A549 (cell line): Measurements from ENCODE around the gene MYF6. TPM values are rescaled to one million over a fixed set of nuclear protein-coding genes. Genes with fewer than 3 reads are reported as not detected.

Experiments
- ATAC-seq, 2 experiments: fragments of 200-7000 bp in 1 of 2; fragments of >200 bp in 1 of 2; cut with Nextera tagmentation in 1 of 2; cut with Tn5 transposase in 1 of 2; 3 replicates each; pipeline versions ENCODE4 v1.8.0 to v1.9.1; 2018 to 2020; ENCODE audit warnings: mild to moderate bottlenecking in 1 of 2, moderate library complexity in 1 of 2
- CTCF ChIA-PET: fragments of 300-600 bp; sonication (Branson Sonifier 250); formaldehyde crosslinking; extraction: SDS; loops from one replicate; lab custom pipeline; 2021; ENCODE audit warnings: antibody characterized with exemption, inconsistent platforms; lab: Yijun Ruan, JAX
- POLR2A ChIA-PET: fragments of 350-600 bp; formaldehyde crosslinking; extraction: SDS; loops from one replicate; lab custom pipeline; 2021; ENCODE audit warnings: antibody characterized with exemption, inconsistent platforms; lab: Yijun Ruan, JAX
- DNase-seq, 2 experiments: peaks; one replicate each; pipeline versions ENCODE4 v3.0.0 to v3.0.0-alpha.2; 2011 to 2016; ENCODE audit warnings: low read depth in 1 of 2, low spot score in 1 of 2
- FAIRE-seq: peaks from 2 replicates; lab custom pipeline; 2011; peaks lifted over from hg19 to GRCh38; lab: Jason Lieb, UNC
- H3K27ac ChIP-seq, 2 experiments: fragments of >200 bp; sonication (Bioruptor Twin); formaldehyde crosslinking; 3 replicates each; pipeline ENCODE4 v1.5.1; 2016 to 2017
- H3K4me1 ChIP-seq: fragments of >200 bp; sonication (Bioruptor Twin); formaldehyde crosslinking; 3 replicates; pipeline ENCODE4 v1.6.1; 2016
- H3K4me2 ChIP-seq: fragments of >200 bp; sonication (Bioruptor Twin); formaldehyde crosslinking; 3 replicates; pipeline ENCODE4 v1.6.1; 2016
- H3K4me3 ChIP-seq: fragments of >200 bp; sonication (Bioruptor Twin); formaldehyde crosslinking; 3 replicates; pipeline ENCODE4 v1.5.1; 2016
- H3K9me3 ChIP-seq: fragments of >200 bp; sonication (Bioruptor Twin); formaldehyde crosslinking; 3 replicates; pipeline ENCODE4 v1.6.1; 2016
- CHD2 ChIP-seq: fragments of 150-350 bp; IDR thresholded peaks from 2 replicates; pipeline ENCODE4 v1.6.1; 2014; ENCODE audit warnings: low read length; ENCODE audit not compliant: partially characterized antibody
- CHD4 ChIP-seq: fragments of 200-600 bp; sonication (generic); IDR thresholded peaks from 2 replicates; pipeline ENCODE4 v1.6.1; 2016; ENCODE audit warnings: antibody characterized with exemption, mild to moderate bottlenecking, borderline replicate concordance
- ELK1 ChIP-seq: fragments of 150-350 bp; IDR thresholded peaks from 2 replicates; pipeline ENCODE4 v1.6.1; 2014; ENCODE audit warnings: low read depth, mild to moderate bottlenecking, low read length
- EP300 ChIP-seq, 2 experiments: fragments of >200 bp; sonication (Bioruptor Twin); formaldehyde crosslinking; IDR thresholded peaks; 2 replicates in 1 of 2; 3 replicates in 1 of 2; pipeline ENCODE4 v1.6.1; 2016 to 2017
- ESRRA ChIP-seq: fragments of 150-350 bp; IDR thresholded peaks from 2 replicates; pipeline ENCODE4 v1.6.1; 2014; ENCODE audit warnings: mild to moderate bottlenecking, low read length, borderline replicate concordance
- FOSL2 ChIP-seq, 2 experiments: fragments of 450-650 bp in 1 of 2; fragments of >200 bp in 1 of 2; sonication (Bioruptor Twin) in 1 of 2; formaldehyde crosslinking; IDR thresholded peaks; 2 replicates each; pipeline versions ENCODE4 v1.5.0 to v1.6.1; 2016 to 2020; ENCODE audit warnings: mild to moderate bottlenecking in 1 of 2, moderate library complexity in 1 of 2
- HDAC2 ChIP-seq: fragments of 200-600 bp; sonication (generic); IDR thresholded peaks from 2 replicates; pipeline ENCODE4 v1.6.1; 2016
- HES2 ChIP-seq: fragments of >200 bp; sonication (Bioruptor Twin); formaldehyde crosslinking; IDR thresholded peaks from 2 replicates; pipeline ENCODE4 v1.6.1; 2016
- HOXB5 ChIP-seq: fragments of 250-450 bp; sonication (Bioruptor Pico); IDR thresholded peaks from 2 replicates; pipeline ENCODE4 v1.5.0; 2020; ENCODE audit warnings: mild to moderate bottlenecking, moderate library complexity
- JUN ChIP-seq, 2 experiments: fragments of >200 bp; sonication (Bioruptor Twin); formaldehyde crosslinking; IDR thresholded peaks; 2 replicates in 1 of 2; 3 replicates in 1 of 2; pipeline ENCODE4 v1.6.1; 2016 to 2017
- JUNB ChIP-seq: fragments of >200 bp; sonication (Bioruptor Twin); formaldehyde crosslinking; IDR thresholded peaks from 2 replicates; pipeline ENCODE4 v1.6.1; 2016
- KDM5A ChIP-seq: fragments of 200-600 bp; sonication (generic); IDR thresholded peaks from 2 replicates; pipeline ENCODE4 v1.6.1; 2016; ENCODE audit warnings: antibody characterized with exemption, mild to moderate bottlenecking
- MAFK ChIP-seq: fragments of 450-650 bp; IDR thresholded peaks from 2 replicates; pipeline ENCODE4 v1.6.1; 2014; ENCODE audit not compliant: partially characterized antibody
- MYC ChIP-seq: IDR thresholded peaks from 2 replicates; pipeline ENCODE4 v1.6.1; 2012; ENCODE audit warnings: mild to moderate bottlenecking, inconsistent platforms, low read length, improper control_type of control experiment, borderline replicate concordance
- NFE2L2 ChIP-seq: fragments of 150-350 bp; conservative IDR thresholded peaks from 2 replicates; pipeline ENCODE4 v1.6.1; 2014; ENCODE audit warnings: low read length
- NPAS2 ChIP-seq: fragments of 250-450 bp; sonication (Bioruptor Pico); IDR thresholded peaks from 2 replicates; pipeline ENCODE4 v1.8.0; 2022; ENCODE audit warnings: mild to moderate bottlenecking, moderate library complexity, borderline replicate concordance
- PHF8 ChIP-seq: fragments of 200-600 bp; sonication (generic); IDR thresholded peaks from 2 replicates; pipeline ENCODE4 v1.6.1; 2016; ENCODE audit warnings: low read depth, mild to moderate bottlenecking, antibody characterized with exemption, moderate library complexity, borderline replicate concordance
- POLR2AphosphoS2 ChIP-seq: conservative IDR thresholded peaks from 2 replicates; pipeline ENCODE4 v1.6.1; 2012; ENCODE audit warnings: low read length, improper control_type of control experiment, inconsistent platforms
- RAD21 ChIP-seq, 2 experiments: fragments of >200 bp in 1 of 2; sonication (Bioruptor Twin) in 1 of 2; formaldehyde crosslinking in 1 of 2; IDR thresholded peaks in 1 of 2; conservative IDR thresholded peaks in 1 of 2; 2 replicates in 1 of 2; 3 replicates in 1 of 2; pipeline ENCODE4 v1.6.1; 2012 to 2018; ENCODE audit warnings: inconsistent platforms in 1 of 2
- RARB ChIP-seq: fragments of 250-450 bp; sonication (Bioruptor Pico); IDR thresholded peaks from 2 replicates; pipeline ENCODE4 v1.8.0; 2021; ENCODE audit warnings: mild to moderate bottlenecking, moderate library complexity
- SMC3 ChIP-seq: fragments of >200 bp; sonication (Bioruptor Twin); formaldehyde crosslinking; IDR thresholded peaks from 3 replicates; pipeline ENCODE4 v1.6.1; 2018; ENCODE audit warnings: inconsistent platforms
- TP53 ChIP-seq: fragments of 250-450 bp; sonication (Bioruptor Pico); IDR thresholded peaks from 2 replicates; pipeline ENCODE4 v1.5.0; 2021; ENCODE audit warnings: mild to moderate bottlenecking, moderate library complexity
- USF2 ChIP-seq: fragments of 450-650 bp; IDR thresholded peaks from 2 replicates; pipeline ENCODE4 v1.6.1; 2014; ENCODE audit warnings: antibody characterized with exemption
- ZC3H11A ChIP-seq: fragments of 450-650 bp; IDR thresholded peaks from 2 replicates; pipeline ENCODE4 v1.6.1; 2014; ENCODE audit warnings: antibody characterized with exemption, mild to moderate bottlenecking
- ZFP36 ChIP-seq: fragments of 450-650 bp; IDR thresholded peaks from 2 replicates; pipeline ENCODE4 v1.6.1; 2014; ENCODE audit warnings: borderline replicate concordance; ENCODE audit not compliant: partially characterized antibody
- ZNF302 ChIP-seq: fragments of 250-450 bp; sonication (Bioruptor Pico); IDR thresholded peaks from 2 replicates; pipeline ENCODE4 v1.9.0; 2021; ENCODE audit warnings: inconsistent platforms, mild to moderate bottlenecking, moderate library complexity
- ZSCAN20 ChIP-seq: fragments of 250-450 bp; sonication (Bioruptor Pico); IDR thresholded peaks from 2 replicates; pipeline ENCODE4 v1.8.0; 2022; ENCODE audit warnings: mild to moderate bottlenecking, moderate library complexity
- WGBS: methylation state at CpG from one replicate; pipeline ENCODE4 v1.1.6; 2017; ENCODE audit errors: missing lambda C conversion rate; 5-methylcytosine and 5-hydroxymethylcytosine counted together
- polyA plus RNA-seq, 4 experiments: library from polyadenylated mRNA; depleted of rRNA in 3 of 4; stranded (reverse); fragments of >200 nt; fragmentation: RNase III in 1 of 4; extraction: RNeasy Plus Mini Kit Qiagen cat#74134 plus additional on column Dnase treatment in 1 of 4; gene quantifications; 2 replicates in 3 of 4; 3 replicates in 1 of 4; pipeline ENCODE4 v1.2.3, GENCODE V29; 2011 to 2017
- TF ChIP-seq, protein P1 (sequence below): IDR thresholded peaks from 2 replicates; pipeline ENCODE4 v1.6.1; 2012
- TF ChIP-seq, protein P2 (sequence below): IDR thresholded peaks from 2 replicates; pipeline ENCODE4 v1.6.1; 2012
- TF ChIP-seq, protein P3 (sequence below): fragments of >200 bp; sonication (Bioruptor Twin); formaldehyde crosslinking; IDR thresholded peaks from 3 replicates; pipeline ENCODE4 v1.5.1; 2016
- TF ChIP-seq, protein P4 (sequence below): IDR thresholded peaks from 2 replicates; pipeline ENCODE4 v1.6.1; 2012; ENCODE audit warnings: low read depth, borderline replicate concordance

Gene MYF6
- polyA plus RNA-seq, 2 of the 4 experiments (the other 2 are of a cell fraction), result not detected

DNA sequence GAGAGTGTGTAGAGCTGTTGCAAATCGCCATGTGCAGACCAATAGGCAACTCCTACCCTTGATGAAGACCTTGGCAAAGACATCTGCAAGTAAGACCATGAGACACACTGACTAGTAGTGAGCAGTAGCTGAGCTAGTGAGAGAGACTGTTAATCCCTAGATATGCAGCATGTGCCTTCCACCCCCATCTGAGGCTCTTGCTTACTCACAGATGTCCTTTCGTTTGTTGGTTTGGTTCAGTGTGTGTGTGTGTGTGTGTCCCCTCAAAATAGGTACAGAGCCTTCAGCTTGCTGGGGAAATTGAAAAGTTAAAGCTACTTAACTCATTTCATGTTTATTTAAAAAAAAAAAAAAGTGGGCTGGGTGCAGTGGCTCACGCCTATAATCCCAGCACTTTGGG is 46.8 kb downstream of the MYF6 start:
- Histone ChIP-seq H3K4me2 (no peak overlapping the region), H3K4me3 (no peak overlapping the region), H3K9me3 (no peaks in the 10 kb centered on the region), H3K4me1 (no peaks in the 10 kb centered on the region), H3K27ac (no peak overlapping the region)
- no peak for TF ChIP-seq EP300 (IDR thresholded peaks at IDR 0.05)
- no peak for TF ChIP-seq ZSCAN20 (CRISPR knock-in tag)
- TF ChIP-seq MYC, result no peak
- TF ChIP-seq HDAC2, result no peak
- no peak for TF ChIP-seq MAFK
- TF ChIP-seq POLR2AphosphoS2, result no peak
- no peak for TF ChIP-seq ZC3H11A
- TF ChIP-seq NPAS2 (CRISPR knock-in tag), result no peak
- TF ChIP-seq, protein P1, sequence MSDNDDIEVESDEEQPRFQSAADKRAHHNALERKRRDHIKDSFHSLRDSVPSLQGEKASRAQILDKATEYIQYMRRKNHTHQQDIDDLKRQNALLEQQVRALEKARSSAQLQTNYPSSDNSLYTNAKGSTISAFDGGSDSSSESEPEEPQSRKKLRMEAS, result no peak
- no peak for TF ChIP-seq ZNF302
- TF ChIP-seq, protein P2, sequence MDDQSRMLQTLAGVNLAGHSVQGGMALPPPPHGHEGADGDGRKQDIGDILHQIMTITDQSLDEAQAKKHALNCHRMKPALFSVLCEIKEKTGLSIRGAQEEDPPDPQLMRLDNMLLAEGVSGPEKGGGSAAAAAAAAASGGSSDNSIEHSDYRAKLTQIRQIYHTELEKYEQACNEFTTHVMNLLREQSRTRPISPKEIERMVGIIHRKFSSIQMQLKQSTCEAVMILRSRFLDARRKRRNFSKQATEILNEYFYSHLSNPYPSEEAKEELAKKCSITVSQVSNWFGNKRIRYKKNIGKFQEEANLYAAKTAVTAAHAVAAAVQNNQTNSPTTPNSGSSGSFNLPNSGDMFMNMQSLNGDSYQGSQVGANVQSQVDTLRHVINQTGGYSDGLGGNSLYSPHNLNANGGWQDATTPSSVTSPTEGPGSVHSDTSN, result no peak
- no peak for TF ChIP-seq HES2
- no peak for TF ChIP-seq HOXB5 (CRISPR knock-in tag)
- no peak for TF ChIP-seq JUN (IDR thresholded peaks at IDR 0.05)
- no peak for TF ChIP-seq ESRRA
- no peak for TF ChIP-seq CHD4
- no peak for TF ChIP-seq NFE2L2
- no peak for TF ChIP-seq RARB (CRISPR knock-in tag)
- no peak for TF ChIP-seq KDM5A
- TF ChIP-seq CHD2, result no peak
- ATAC-seq (no peak), FAIRE-seq (no peak), DNase-seq (no peak)
- ChIA-PET POLR2A (no interaction called here), CTCF (interaction anchor here (0.7 kb wide), 1 partner anchor 98 kb away, joined by 3 read pairs; no protein-coding TSS in a partner anchor)
- WGBS, result 33% methylated on average over 3 of the region's 3 CpGs

DNA sequence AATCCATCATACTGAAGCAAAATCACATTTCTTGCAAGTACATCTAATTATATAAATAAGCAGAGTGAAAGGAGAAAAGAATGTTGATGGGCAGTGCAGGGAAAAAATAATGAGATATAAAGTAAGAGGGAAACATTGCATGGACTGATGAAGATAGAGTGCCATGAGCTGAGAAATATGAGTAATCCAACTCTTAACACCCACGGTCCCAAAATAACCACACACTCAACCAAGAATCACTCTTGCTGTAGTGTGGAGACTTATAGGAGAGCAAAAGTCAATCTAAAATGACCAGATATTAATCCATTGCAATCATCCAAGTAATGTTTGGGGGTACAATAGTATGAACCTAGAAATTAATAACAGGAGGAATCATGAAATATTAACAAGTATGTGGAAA is 49.4 kb downstream of the MYF6 start:
- H3K4me2 ChIP-seq, result no peak overlapping the region
- H3K27ac ChIP-seq, result no peak overlapping the region
- H3K4me1 ChIP-seq, result no peaks in the 10 kb centered on the region
- H3K9me3 ChIP-seq, result no peaks in the 10 kb centered on the region
- DNase-seq, result no peak
- ATAC-seq, result no peak
- no peak for FAIRE-seq
- TF ChIP-seq, protein P3, sequence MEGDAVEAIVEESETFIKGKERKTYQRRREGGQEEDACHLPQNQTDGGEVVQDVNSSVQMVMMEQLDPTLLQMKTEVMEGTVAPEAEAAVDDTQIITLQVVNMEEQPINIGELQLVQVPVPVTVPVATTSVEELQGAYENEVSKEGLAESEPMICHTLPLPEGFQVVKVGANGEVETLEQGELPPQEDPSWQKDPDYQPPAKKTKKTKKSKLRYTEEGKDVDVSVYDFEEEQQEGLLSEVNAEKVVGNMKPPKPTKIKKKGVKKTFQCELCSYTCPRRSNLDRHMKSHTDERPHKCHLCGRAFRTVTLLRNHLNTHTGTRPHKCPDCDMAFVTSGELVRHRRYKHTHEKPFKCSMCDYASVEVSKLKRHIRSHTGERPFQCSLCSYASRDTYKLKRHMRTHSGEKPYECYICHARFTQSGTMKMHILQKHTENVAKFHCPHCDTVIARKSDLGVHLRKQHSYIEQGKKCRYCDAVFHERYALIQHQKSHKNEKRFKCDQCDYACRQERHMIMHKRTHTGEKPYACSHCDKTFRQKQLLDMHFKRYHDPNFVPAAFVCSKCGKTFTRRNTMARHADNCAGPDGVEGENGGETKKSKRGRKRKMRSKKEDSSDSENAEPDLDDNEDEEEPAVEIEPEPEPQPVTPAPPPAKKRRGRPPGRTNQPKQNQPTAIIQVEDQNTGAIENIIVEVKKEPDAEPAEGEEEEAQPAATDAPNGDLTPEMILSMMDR, result no peak
- TF ChIP-seq TP53 (CRISPR knock-in tag), result no peak
- no peak for TF ChIP-seq ZFP36
- no peak for TF ChIP-seq RAD21 (conservative IDR thresholded peaks at IDR 0.05 in 1 of 2, IDR thresholded peaks at IDR 0.05 in 1 of 2)
- TF ChIP-seq PHF8, result no peak
- TF ChIP-seq ZNF302, result no peak
- TF ChIP-seq, protein P4, sequence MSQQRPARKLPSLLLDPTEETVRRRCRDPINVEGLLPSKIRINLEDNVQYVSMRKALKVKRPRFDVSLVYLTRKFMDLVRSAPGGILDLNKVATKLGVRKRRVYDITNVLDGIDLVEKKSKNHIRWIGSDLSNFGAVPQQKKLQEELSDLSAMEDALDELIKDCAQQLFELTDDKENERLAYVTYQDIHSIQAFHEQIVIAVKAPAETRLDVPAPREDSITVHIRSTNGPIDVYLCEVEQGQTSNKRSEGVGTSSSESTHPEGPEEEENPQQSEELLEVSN, result no peak
- no peak for TF ChIP-seq HOXB5 (CRISPR knock-in tag)
- no peak for TF ChIP-seq SMC3
- TF ChIP-seq NPAS2 (CRISPR knock-in tag), result no peak
- TF ChIP-seq JUNB, result no peak
- no peak for TF ChIP-seq FOSL2 (IDR thresholded peaks at IDR 0.05)
- no peak for TF ChIP-seq FOSL2 (CRISPR knock-in tag; IDR thresholded peaks at IDR 0.05)
- TF ChIP-seq CHD4, result no peak
- TF ChIP-seq MYC, result no peak
- TF ChIP-seq ELK1, result no peak
- TF ChIP-seq USF2, result no peak
- WGBS, result 3% methylated on average over 1 of the region's 1 CpG
- CTCF ChIA-PET, result no interaction called here
- POLR2A ChIA-PET, result no interaction called here
- no peak overlapping the region for H3K4me3 ChIP-seq
